SH-SY5Y (cell line): ENCODE data around the gene CYSLTR2.

ENCODE experiments used
- GATA2 ChIP-seq: IDR thresholded peaks from 2 replicates; pipeline ENCODE4 v1.6.1; 2011; ENCODE audit warnings: mild to moderate bottlenecking, low read depth, low read length
- GATA3 ChIP-seq: IDR thresholded peaks from 2 replicates; pipeline ENCODE4 v1.6.1; 2011; ENCODE audit warnings: low read depth, mild to moderate bottlenecking, low read length, moderate library complexity

CYSLTR2 gene

GRCh38 chr13:48635478-48635877 lies 18.3 kb upstream of the CYSLTR2 start:
- no peak for TF ChIP-seq GATA3
- TF ChIP-seq GATA2, result no peak

- no peak for TF ChIP-seq GATA3
- TF ChIP-seq GATA2, result no peak
Observed at GRCh38 chr13:48636550-48636949, 17.2 kb upstream of the CYSLTR2 start.

GRCh38 chr13:48637601-48638000 lies 16.1 kb upstream of the CYSLTR2 start:
- TF ChIP-seq GATA3, result no peak
- no peak for TF ChIP-seq GATA2

GRCh38 chr13:48640767-48641166 lies 13.0 kb upstream of the CYSLTR2 start:
- TF ChIP-seq GATA3, result no peak
- no peak for TF ChIP-seq GATA2

- TF ChIP-seq GATA2 (no peak), GATA3 (no peak)
Observed at GRCh38 chr13:48641404-48641803, 12.3 kb upstream of the CYSLTR2 start.

- no peak for TF ChIP-seq GATA2
Observed at GRCh38 chr13:48642061-48642460, 11.7 kb upstream of the CYSLTR2 start.

GRCh38 chr13:48643159-48643558 lies 10.6 kb upstream of the CYSLTR2 start:
- TF ChIP-seq GATA2 (no peak), GATA3 (no peak)

GRCh38 chr13:48644141-48644540 lies 9.6 kb upstream of the CYSLTR2 start:
- TF ChIP-seq GATA3 (no peak), GATA2 (no peak)

GRCh38 chr13:48644951-48645350 lies 8.8 kb upstream of the CYSLTR2 start:
- TF ChIP-seq GATA2, result no peak
- TF ChIP-seq GATA3, result no peak

GRCh38 chr13:48645845-48646244 lies 7.9 kb upstream of the CYSLTR2 start:
- TF ChIP-seq GATA3, result no peak

- no peak for TF ChIP-seq GATA2
- no peak for TF ChIP-seq GATA3
Observed at GRCh38 chr13:48646791-48647190, 6.9 kb upstream of the CYSLTR2 start.

GRCh38 chr13:48647625-48648024 lies 6.1 kb upstream of the CYSLTR2 start:
- TF ChIP-seq GATA2 (no peak), GATA3 (no peak)

- TF ChIP-seq GATA3, result no peak
- no peak for TF ChIP-seq GATA2
Observed at GRCh38 chr13:48648446-48648845, 5.3 kb upstream of the CYSLTR2 start.

- no peak for TF ChIP-seq GATA2
- no peak for TF ChIP-seq GATA3
Observed at GRCh38 chr13:48652851-48653471, 768 bp upstream of the CYSLTR2 start.

- no peak for TF ChIP-seq GATA3
- TF ChIP-seq GATA2, result no peak
Observed at GRCh38 chr13:48654511-48654910, 782 bp downstream of the CYSLTR2 start.

- TF ChIP-seq GATA3, result no peak
- no peak for TF ChIP-seq GATA2
Observed at GRCh38 chr13:48655291-48655690, 1.6 kb downstream of the CYSLTR2 start.

- TF ChIP-seq GATA2, result no peak
- TF ChIP-seq GATA3, result no peak
Observed at GRCh38 chr13:48656608-48657007, 2.9 kb downstream of the CYSLTR2 start.
